Measurements from ENCODE around the gene FTCDNL1.
A peak's percentile ranks its signal among the peaks of the same experiment; 100 is the strongest.

FTCDNL1 gene

DNA sequence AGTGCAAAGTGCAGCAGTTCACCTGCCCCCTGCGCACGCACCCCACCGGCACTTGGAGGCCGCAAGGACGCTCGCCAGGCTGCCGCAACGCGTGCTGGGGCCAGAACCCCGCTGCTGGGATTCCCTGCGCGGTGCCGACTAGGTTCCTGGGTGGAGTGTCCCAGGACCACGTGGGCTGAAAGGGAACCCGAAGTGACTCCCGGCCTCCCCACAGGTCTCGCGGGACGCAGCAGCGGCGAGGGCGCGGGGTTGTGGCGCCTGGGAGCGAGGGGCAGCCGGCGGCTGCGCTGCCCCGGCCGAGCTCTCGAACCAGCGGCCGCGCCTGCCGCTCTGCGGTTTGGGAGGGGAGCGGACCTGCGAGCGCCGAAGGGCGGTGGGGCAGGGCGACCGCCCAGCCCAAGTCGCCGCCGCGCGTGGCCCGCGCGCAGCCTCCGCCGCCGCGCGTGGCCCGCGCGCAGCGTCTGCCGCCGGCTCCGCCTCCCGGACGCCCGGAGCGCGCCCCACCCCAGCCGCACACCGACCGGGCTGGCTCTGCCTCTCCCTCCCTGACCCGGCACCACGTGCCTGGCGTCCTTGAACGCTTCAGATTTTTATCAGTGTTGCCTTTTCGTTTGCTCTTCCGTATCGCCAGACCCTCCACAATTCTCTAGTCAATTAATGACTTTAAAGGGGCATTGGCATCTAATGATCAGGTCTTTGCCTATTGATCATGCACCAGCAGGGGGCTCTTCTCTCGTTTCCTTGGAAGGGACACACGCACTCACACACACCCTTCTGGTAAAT lies at the start of gene FTCDNL1:
Gene FTCDNL1 (minus strand): TSS at position 475 of the 783 bp plus-strand sequence. CDS start 2,230 bp downstream, outside the sequence.
- Mint-ChIP-seq H3K4me1 (peaks cover 7% of the 10 kb centered on the region), H3K27ac (ENCODE audit: low read depth) (peak within 1 kb of the TSS; percentile 68), H3K4me3 (peak within 1 kb of the TSS; percentile 95), H3K36me3 (ENCODE audit: insufficient read depth) (peaks cover 2% of the 10 kb centered on the region), H3K9me3 (no peaks in the 10 kb centered on the region), H3K27me3 (no peaks in the 10 kb centered on the region)
- peak; percentile 95 for ATAC-seq (replicated peaks; ENCODE audit: extremely low read depth, poor library complexity, severe bottlenecking)
- DNase-seq (ENCODE audit: low spot score in 2 of 2): peak; percentile 39 to 41

- Mint-ChIP-seq H3K4me1 (no peaks in the 10 kb centered on the region), H3K27me3 (peaks cover 17% of the 10 kb centered on the region), H3K9me3 (no peaks in the 10 kb centered on the region), H3K36me3 (ENCODE audit: insufficient read depth) (no peaks in the 10 kb centered on the region), H3K4me3 (no peak overlapping the region), H3K27ac (ENCODE audit: low read depth) (no peak overlapping the region)
- no peak for DNase-seq (ENCODE audit: low spot score in 2 of 2)
- no peak for ATAC-seq (replicated peaks; ENCODE audit: extremely low read depth, poor library complexity, severe bottlenecking)
Observed at GRCh38 chr2:199896617-199897016, 45.6 kb upstream of the FTCDNL1 start.

DNA sequence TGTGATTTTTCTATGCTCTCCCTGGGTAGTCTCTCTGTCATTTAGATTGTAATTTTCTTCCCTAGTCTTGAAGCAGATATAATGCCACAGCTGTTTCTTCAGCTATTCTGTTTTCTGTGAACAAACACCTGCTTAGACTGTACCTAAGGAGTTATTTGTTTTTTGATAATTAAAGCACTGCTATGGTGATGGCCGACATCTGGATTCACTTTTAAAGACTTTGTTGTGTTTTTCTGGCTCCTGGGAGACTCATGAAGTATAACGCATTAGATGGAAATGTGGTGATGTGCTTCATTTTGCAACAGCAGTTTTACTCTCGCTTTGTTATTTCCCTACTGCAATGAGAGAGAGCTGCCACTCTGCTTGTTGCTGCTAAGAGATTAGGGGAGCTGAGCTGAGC lies 44.4 kb upstream of the FTCDNL1 start:
- H3K27me3 Mint-ChIP-seq: peaks cover 6% of the 10 kb centered on the region
- H3K9me3 Mint-ChIP-seq: no peaks in the 10 kb centered on the region
- ATAC-seq (replicated peaks; ENCODE audit: extremely low read depth, poor library complexity, severe bottlenecking): no peak
- no peaks in the 10 kb centered on the region for H3K4me1 Mint-ChIP-seq
- no peaks in the 10 kb centered on the region for H3K36me3 Mint-ChIP-seq (ENCODE audit: insufficient read depth)
- no peak overlapping the region for H3K27ac Mint-ChIP-seq (ENCODE audit: low read depth)
- no peak overlapping the region for H3K4me3 Mint-ChIP-seq
- DNase-seq (ENCODE audit: low spot score in 2 of 2): no peak

- Mint-ChIP-seq H3K27me3 (peaks cover 23% of the 10 kb centered on the region), H3K4me3 (no peak overlapping the region), H3K4me1 (no peaks in the 10 kb centered on the region), H3K9me3 (peaks cover 5% of the 10 kb centered on the region), H3K27ac (ENCODE audit: low read depth) (no peak overlapping the region), H3K36me3 (ENCODE audit: insufficient read depth) (no peaks in the 10 kb centered on the region)
- no peak for DNase-seq (ENCODE audit: low spot score in 2 of 2)
- ATAC-seq (replicated peaks; ENCODE audit: extremely low read depth, poor library complexity, severe bottlenecking): no peak
Observed at GRCh38 chr2:199883474-199884212, 32.7 kb upstream of the FTCDNL1 start.

GRCh38 chr2:199882667-199883066 lies 31.7 kb upstream of the FTCDNL1 start:
- Mint-ChIP-seq H3K27ac (ENCODE audit: low read depth) (no peak overlapping the region), H3K36me3 (ENCODE audit: insufficient read depth) (no peaks in the 10 kb centered on the region), H3K4me1 (no peaks in the 10 kb centered on the region), H3K9me3 (peaks cover 5% of the 10 kb centered on the region), H3K4me3 (no peak overlapping the region), H3K27me3 (peaks cover 33% of the 10 kb centered on the region)
- ATAC-seq (replicated peaks; ENCODE audit: extremely low read depth, poor library complexity, severe bottlenecking): no peak
- DNase-seq (ENCODE audit: low spot score in 2 of 2): no peak

GRCh38 chr2:199875400-199875799 lies 24.4 kb upstream of the FTCDNL1 start:
- Mint-ChIP-seq H3K27ac (ENCODE audit: low read depth) (no peak overlapping the region), H3K4me3 (no peak overlapping the region), H3K4me1 (no peaks in the 10 kb centered on the region), H3K27me3 (peaks cover 65% of the 10 kb centered on the region), H3K9me3 (peaks cover 13% of the 10 kb centered on the region), H3K36me3 (ENCODE audit: insufficient read depth) (no peaks in the 10 kb centered on the region)
- DNase-seq (ENCODE audit: low spot score in 2 of 2) (no peak), ATAC-seq (replicated peaks; ENCODE audit: extremely low read depth, poor library complexity, severe bottlenecking) (no peak)

- Mint-ChIP-seq H3K4me3 (no peak overlapping the region), H3K27me3 (peaks cover 64% of the 10 kb centered on the region), H3K36me3 (ENCODE audit: insufficient read depth) (no peaks in the 10 kb centered on the region)
Observed at GRCh38 chr2:199874209-199874608, 23.2 kb upstream of the FTCDNL1 start.

GRCh38 chr2:199870581-199870980 lies 19.6 kb upstream of the FTCDNL1 start:
- Mint-ChIP-seq H3K9me3 (peaks cover 13% of the 10 kb centered on the region), H3K4me3 (no peak overlapping the region), H3K36me3 (ENCODE audit: insufficient read depth) (no peaks in the 10 kb centered on the region), H3K4me1 (no peaks in the 10 kb centered on the region), H3K27ac (ENCODE audit: low read depth) (no peak overlapping the region), H3K27me3 (peaks cover 63% of the 10 kb centered on the region)
- DNase-seq (ENCODE audit: low spot score in 2 of 2) (no peak), ATAC-seq (replicated peaks; ENCODE audit: extremely low read depth, poor library complexity, severe bottlenecking) (no peak)

More at GRCh38 chr2:199874209-199874608, 23.2 kb upstream of the FTCDNL1 start:
- Mint-ChIP-seq H3K27ac (ENCODE audit: low read depth) (no peak overlapping the region), H3K4me1 (no peaks in the 10 kb centered on the region), H3K9me3 (peaks cover 13% of the 10 kb centered on the region)
- no peak for ATAC-seq (replicated peaks; ENCODE audit: extremely low read depth, poor library complexity, severe bottlenecking)
- no peak for DNase-seq (ENCODE audit: low spot score in 2 of 2)

- Mint-ChIP-seq H3K4me1 (no peaks in the 10 kb centered on the region), H3K36me3 (ENCODE audit: insufficient read depth) (no peaks in the 10 kb centered on the region), H3K9me3 (peaks cover 7% of the 10 kb centered on the region), H3K27me3 (peaks cover 55% of the 10 kb centered on the region), H3K27ac (ENCODE audit: low read depth) (no peak overlapping the region), H3K4me3 (no peak overlapping the region)
- ATAC-seq (replicated peaks; ENCODE audit: extremely low read depth, poor library complexity, severe bottlenecking) (no peak), DNase-seq (ENCODE audit: low spot score in 2 of 2) (no peak)
Observed at GRCh38 chr2:199869653-199870052, 18.7 kb upstream of the FTCDNL1 start.

GRCh38 chr2:199869227-199869541 lies 18.2 kb upstream of the FTCDNL1 start:
- Mint-ChIP-seq H3K36me3 (ENCODE audit: insufficient read depth) (no peaks in the 10 kb centered on the region), H3K27me3 (peaks cover 51% of the 10 kb centered on the region), H3K4me1 (no peaks in the 10 kb centered on the region), H3K9me3 (peaks cover 4% of the 10 kb centered on the region), H3K27ac (ENCODE audit: low read depth) (no peak overlapping the region), H3K4me3 (no peak overlapping the region)
- no peak for ATAC-seq (replicated peaks; ENCODE audit: extremely low read depth, poor library complexity, severe bottlenecking)
- no peak for DNase-seq (ENCODE audit: low spot score in 2 of 2)

- DNase-seq (ENCODE audit: low spot score in 2 of 2): no peak
- H3K27ac Mint-ChIP-seq (ENCODE audit: low read depth): no peak overlapping the region
- peaks cover 47% of the 10 kb centered on the region for H3K27me3 Mint-ChIP-seq
- no peak overlapping the region for H3K4me3 Mint-ChIP-seq
- H3K4me1 Mint-ChIP-seq: no peaks in the 10 kb centered on the region
- no peaks in the 10 kb centered on the region for H3K9me3 Mint-ChIP-seq
- ATAC-seq (replicated peaks; ENCODE audit: extremely low read depth, poor library complexity, severe bottlenecking): no peak
- no peaks in the 10 kb centered on the region for H3K36me3 Mint-ChIP-seq (ENCODE audit: insufficient read depth)
Observed at GRCh38 chr2:199868431-199869226, 17.6 kb upstream of the FTCDNL1 start.

- Mint-ChIP-seq H3K4me3 (no peak overlapping the region), H3K4me1 (no peaks in the 10 kb centered on the region), H3K27ac (ENCODE audit: low read depth) (no peak overlapping the region), H3K27me3 (peaks cover 62% of the 10 kb centered on the region), H3K9me3 (no peaks in the 10 kb centered on the region), H3K36me3 (ENCODE audit: insufficient read depth) (no peaks in the 10 kb centered on the region)
- ATAC-seq (replicated peaks; ENCODE audit: extremely low read depth, poor library complexity, severe bottlenecking): no peak
- no peak for DNase-seq (ENCODE audit: low spot score in 2 of 2)
Observed at GRCh38 chr2:199865905-199866304, 14.9 kb upstream of the FTCDNL1 start.
